IPS-NIHi11 (cell line): Measurements from ENCODE around the gene TECRL.
A peak's percentile ranks its signal among the peaks of the same experiment; 100 is the strongest.

Experiments used
- DNase-seq: peaks from one replicate; pipeline ENCODE4 v3.0.0; 2012; ENCODE audit warnings: mixed read lengths, low spot score

Gene TECRL

DNA sequence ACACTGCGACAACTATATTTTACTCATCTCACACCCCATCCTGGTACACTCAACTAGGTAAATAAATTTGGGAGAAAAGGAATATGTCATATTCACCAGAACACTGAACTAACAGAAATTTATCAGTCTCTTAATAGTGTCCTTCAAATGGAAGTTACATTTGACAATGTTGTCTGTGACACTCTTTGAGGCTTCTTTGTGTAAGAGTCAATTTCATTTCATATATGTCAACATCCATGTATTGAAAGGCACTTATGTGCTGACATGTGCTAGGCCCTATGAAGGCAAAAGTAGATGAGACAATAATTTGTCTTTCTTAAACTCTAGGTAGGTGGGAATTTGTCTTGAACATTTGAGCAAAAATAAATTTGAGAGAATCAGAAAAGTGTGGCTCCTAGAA, 82.0 kb downstream of the TECRL start:
- no peak for DNase-seq

DNA sequence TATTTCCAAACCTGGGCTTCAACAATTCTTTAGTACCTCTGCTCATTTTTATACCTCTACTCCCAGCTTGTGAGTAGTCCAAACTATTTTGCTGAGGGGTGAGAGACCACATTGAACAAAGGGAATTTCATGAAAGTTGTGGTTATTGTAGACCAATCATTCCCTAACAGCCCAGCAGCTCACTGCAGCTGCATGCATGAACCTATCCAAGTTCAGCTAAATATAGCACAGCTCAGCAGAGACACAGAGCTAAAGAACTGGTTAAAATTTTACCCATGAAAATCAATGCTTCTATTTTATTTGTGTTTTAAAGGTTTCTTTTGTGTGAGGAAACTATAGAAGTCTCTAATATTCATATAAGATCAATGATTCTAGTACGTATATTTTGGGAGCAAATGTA, 82.7 kb downstream of the TECRL start:
- no peak for DNase-seq

DNA sequence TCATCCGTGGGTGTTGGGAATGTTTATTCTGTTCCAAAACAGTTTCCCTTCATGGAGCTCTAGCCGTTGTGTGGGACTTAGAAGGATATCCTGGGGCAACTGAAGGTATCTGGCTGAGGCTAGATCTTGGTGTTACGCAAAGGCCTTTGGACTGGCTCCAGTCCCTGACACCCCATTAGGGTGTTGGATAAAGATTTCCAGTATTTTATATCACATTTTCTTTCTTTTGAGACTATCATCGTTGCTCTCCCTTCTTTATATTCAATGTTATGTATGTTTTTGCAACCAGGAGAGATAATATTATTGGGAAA, 103.0 kb downstream of the TECRL start:
- DNase-seq, result no peak

DNA sequence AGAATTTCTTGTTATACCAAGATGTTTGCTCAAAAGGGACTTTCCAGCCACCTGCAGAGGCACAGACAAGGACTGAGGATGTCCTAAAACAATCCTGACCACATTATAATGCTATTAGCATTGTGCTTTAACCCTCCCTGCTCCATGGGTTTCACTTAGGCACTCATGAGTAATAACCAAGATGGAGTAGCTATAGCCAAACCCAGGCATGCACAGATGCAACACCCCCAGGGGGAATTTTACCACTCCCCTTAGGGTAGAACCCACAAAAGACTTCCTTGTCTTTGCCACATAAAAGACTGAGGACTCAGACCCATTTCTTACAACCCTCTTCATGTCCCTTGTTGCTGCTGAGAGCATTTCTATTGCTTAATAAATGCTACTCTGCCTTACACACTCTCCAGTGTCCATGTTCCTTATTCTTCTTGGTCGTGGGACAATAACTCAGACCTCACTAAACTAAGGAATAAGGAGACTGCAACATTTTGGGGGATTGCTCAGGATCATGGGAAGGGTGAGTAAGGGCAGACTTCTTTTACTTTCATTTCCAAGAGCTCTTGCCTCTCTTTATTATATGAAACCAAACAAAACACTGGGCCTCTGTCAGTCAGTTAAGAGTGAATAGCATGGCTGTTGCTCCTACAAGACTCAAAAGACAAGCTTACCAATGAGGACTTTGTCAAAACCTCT, 103.5 kb downstream of the TECRL start:
- DNase-seq, result no peak

DNA sequence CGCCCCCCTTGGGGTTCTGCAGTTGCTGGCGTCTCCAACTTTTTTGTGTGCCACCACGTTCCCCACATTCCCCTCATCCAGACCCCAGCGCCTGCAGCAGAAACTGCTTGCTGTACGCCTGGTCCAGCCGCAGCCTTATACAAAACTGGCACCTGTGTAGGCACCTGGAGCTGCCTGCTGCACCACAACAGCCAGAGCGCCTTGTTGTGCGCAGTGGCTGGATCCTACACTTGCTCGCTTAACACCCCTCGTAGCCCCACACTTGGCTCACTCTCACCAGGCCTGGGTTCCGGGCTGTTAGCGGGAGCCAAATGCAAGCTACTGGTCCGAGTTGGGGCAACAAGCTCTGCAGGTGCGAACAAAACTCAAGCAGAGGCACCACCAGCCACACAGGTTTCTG, 136.8 kb downstream of the TECRL start:
- no peak for DNase-seq

DNA sequence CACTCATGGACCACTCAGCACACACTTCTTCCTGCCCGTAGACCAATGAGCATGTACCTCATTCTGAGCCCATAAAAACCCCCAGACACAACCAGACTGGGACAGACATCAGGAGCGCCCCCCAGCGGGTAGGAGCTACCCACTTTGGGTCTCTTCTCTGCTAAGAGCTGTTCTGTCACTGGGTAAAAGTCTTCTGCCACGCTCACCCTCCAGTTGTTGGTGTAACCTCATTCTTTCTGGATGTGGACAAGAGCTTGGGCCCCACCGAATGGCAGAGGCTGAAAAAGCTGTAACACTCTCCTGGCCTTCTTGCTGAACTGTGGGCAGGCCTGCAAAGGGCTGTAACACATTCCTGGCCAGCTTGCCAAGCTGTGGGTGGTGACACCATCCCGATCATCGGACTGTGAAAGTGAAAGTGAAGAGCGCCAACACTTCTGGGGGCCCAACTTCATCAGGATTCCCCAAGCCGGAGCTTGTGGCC, 137.6 kb downstream of the TECRL start:
- DNase-seq, result no peak

DNA sequence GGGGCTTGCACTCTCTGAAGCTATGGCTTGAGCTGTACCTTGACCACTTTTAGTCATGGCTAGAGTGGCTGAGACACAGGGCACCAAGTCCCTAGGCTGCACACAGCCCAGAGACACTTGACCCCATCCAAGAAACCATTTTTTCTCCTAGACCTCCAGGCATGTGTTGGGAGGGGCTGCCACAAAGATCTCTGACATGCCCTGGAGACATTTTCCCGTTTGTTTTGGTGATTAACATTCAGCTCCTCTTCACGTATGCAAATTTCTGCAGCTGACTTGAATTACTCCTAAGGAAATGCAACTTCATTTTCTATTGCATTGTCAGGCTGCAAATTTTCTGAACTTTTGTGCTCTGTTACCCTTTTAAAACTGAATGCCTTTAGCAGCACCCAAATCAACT, 142.6 kb downstream of the TECRL start:
- DNase-seq, result no peak

DNA sequence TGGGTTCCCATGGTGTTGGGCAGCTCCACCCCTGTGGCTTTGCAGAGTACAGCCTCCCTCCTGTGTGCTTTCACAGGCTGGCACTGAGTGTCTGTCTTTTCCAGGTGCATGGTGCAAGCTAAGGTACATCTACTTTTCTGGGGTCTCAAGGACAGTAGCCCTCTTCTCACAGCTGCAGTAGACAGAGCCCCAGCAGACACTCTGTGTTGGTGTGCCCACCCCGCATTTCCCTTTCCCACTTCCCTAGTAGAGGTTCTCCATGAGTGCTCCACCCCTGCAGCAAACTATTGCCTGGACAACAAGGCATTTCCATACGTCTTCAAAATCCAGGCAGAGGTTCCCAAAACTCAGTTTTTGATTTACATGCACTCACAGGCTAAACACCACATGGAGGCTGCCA, 143.0 kb downstream of the TECRL start:
- no peak for DNase-seq

DNA sequence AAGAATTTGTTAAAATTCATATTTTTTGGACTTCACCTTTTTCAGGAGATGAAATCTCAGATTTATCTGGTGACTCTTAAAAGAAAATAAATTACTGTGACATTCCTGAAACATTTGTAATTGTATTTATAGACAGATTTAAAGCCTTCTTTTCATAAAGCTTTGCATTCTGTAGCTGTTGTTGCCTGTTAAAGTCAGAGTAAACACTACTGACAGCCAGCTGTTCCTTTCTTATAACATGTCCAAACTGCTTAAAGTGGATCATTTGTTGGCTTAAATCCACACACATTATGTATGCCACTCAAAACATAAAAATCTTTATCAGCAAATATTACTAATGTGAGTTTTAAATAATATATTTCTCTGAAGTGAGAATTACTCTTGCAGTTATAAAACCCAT, 157.5 kb downstream of the TECRL start:
- DNase-seq, result no peak

DNA sequence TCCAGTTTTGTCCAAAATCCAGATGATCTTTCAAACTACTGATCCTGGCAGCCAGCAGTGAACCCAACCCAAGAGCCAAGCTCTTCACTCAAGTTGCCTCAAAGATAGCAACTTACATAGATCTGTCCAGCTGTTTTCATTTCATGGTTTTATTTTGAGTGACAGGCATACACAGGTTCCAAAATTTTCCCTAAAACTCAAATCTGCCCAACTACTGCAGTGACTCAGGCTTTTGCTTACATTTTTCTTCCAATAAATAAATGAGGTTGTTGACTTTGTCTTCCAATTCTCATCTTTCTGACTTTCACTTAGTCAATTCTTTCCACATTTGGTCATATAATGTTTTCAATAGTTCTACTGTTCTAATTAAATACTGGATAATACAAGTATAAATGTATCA, 158.8 kb downstream of the TECRL start:
- no peak for DNase-seq

DNA sequence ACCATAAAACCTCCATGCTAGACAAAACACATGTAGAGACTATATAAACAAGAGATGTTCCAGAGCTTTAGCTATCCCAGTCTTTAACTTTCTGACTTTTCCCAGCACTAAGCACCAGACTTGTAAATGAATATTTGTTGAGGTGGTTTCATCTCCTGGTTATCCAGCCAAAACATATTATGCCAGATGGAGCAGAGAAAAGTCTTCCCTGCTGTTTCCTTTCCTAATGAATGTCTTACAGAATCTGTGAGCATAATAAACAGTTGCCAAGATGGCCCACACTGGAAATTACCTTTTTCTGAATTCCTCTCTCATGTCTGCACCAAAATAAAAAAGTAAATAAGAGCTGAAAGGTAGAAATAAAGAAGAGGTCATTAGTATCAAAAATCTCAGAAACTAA, 159.2 kb downstream of the TECRL start:
- DNase-seq, result no peak

DNA sequence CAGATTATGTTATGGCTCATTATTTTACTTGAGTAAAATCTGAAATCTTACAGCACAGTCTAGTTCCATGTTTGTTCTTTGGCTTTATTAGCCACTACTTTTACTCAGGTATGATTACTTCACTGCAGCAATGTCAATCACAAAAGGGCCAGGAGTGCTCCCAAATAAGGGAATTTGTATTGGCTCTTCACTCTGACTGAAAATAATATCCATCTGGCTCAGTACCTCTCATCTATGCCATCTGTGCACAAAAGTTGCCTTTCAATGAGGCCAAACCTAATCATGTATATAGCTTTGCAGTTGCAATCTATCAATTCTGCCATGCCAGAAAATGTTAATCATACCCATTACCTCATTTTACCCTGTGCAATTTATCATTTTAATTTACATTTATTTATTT, 161.1 kb downstream of the TECRL start:
- no peak for DNase-seq

DNA sequence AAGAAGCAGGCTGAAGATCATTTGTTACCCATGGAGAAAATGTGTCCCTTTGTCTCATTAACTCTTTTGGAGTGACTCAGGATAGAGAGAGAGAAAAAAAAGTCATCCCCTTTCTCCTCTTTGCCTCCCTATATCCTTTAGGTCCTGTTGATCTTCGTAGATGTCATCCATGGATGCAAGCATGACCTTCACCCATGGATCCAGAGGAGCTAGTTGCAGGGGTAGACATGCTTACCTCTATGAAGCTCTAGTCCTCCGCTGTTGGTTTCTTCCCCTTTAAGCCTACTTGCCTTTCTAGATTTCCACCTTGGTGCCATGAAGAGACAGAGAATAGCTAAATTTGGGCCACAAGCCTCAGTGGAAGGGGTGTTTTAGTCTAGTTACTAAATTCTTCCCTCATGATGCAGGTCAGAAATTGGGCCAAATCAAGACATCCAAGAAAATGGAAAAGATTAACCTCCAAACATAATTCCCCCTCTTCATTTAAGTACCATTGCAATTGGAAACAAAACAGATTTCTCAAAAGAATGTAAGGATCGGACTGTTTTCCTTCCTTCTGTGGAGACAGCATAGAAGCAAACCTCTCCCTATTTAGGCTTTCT, 178.4 kb downstream of the TECRL start:
- peak; percentile 14 for DNase-seq
